Measurements from ENCODE around the gene DHCR24.

- TF ChIP-seq CTCF (optimal IDR thresholded peaks at IDR 0.05 in 1 of 3, IDR thresholded peaks at IDR 0.05 in 1 of 3, conservative IDR thresholded peaks at IDR 0.05 in 1 of 3; ENCODE audit: extremely low read depth in 1 of 3, insufficient read depth in 2 of 3, low read length in 3 of 3) (no peak), EZH2 (IDR thresholded peaks at IDR 0.05; ENCODE audit: low read length) (no peak)
Observed at GRCh38 chr1:54865238-54866073, 21.5 kb downstream of the DHCR24 start.

All from keratinocyte (primary cell).